SK-N-SH treated with all-trans-retinoic acid at 6 μM for 48 hours (cell line): ENCODE measurements around the gene INSIG2.

Experiments
- ESRRG ChIP-seq: fragments of 250-450 bp; sonication (Bioruptor Pico); IDR thresholded peaks from 2 replicates; pipeline ENCODE4 v1.6.1; 2021; ENCODE audit warnings: mild to moderate bottlenecking
- ISL1 ChIP-seq: fragments of 250-450 bp; sonication (Bioruptor Pico); IDR thresholded peaks from 2 replicates; pipeline ENCODE4 v2.1.2; 2022; ENCODE audit warnings: mild to moderate bottlenecking, moderate library complexity
- RARB ChIP-seq: fragments of 250-450 bp; sonication (Bioruptor Pico); IDR thresholded peaks from 2 replicates; pipeline ENCODE4 v1.8.0; 2021; ENCODE audit warnings: mild to moderate bottlenecking, moderate library complexity
- SNAI2 ChIP-seq: fragments of 250-450 bp; sonication (Bioruptor Pico); IDR thresholded peaks from 2 replicates; pipeline ENCODE4 v1.5.0; 2020; ENCODE audit warnings: mild to moderate bottlenecking, moderate library complexity
- TOX ChIP-seq: fragments of 250-450 bp; sonication (Bioruptor Pico); IDR thresholded peaks from 2 replicates; pipeline ENCODE4 v1.8.0; 2021; ENCODE audit warnings: mild to moderate bottlenecking, moderate library complexity, borderline replicate concordance
- ZFP3 ChIP-seq: fragments of 250-450 bp; sonication (Bioruptor Pico); IDR thresholded peaks from 2 replicates; pipeline ENCODE4 v1.5.0; 2020; ENCODE audit warnings: mild to moderate bottlenecking, moderate library complexity
- ZNF8 ChIP-seq: fragments of 450-650 bp; formaldehyde crosslinking; IDR thresholded peaks from 2 replicates; pipeline ENCODE4 v1.5.0; 2020; ENCODE audit warnings: mild to moderate bottlenecking, moderate library complexity
- TF ChIP-seq, protein P1 (sequence below): fragments of 250-450 bp; sonication (Bioruptor Pico); IDR thresholded peaks from 2 replicates; pipeline ENCODE4 v1.5.1; 2020; ENCODE audit warnings: low read depth, mild to moderate bottlenecking, moderate library complexity
- TF ChIP-seq, protein P2 (sequence below): fragments of 250-450 bp; sonication (Bioruptor Pico); IDR thresholded peaks from 2 replicates; pipeline ENCODE4 v1.8.0; 2020; ENCODE audit warnings: mild to moderate bottlenecking, moderate library complexity, borderline replicate concordance

DNA sequence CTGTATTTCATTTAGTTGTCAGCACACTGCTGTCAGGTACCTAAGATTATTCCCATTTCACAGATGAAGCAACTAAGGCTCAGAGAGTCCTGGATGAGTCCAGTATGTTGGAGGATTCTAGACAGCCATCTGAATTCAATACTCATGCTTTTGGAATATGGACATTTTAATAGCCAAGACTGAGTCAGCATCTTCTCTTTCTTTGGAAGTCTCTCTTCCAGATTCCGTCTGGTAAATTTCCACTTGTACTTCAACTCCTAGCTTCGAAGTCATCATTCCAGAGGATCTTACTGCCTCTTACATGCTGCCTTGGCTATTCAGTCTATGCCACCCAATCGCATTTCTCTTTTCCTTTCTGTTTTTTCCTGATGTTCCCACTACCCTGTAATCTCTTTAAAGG is 40.6 kb downstream of the INSIG2 start:
- no peak for TF ChIP-seq ESRRG (CRISPR knock-in tag)
- no peak for TF ChIP-seq ZFP3
- no peak for TF ChIP-seq TOX (CRISPR knock-in tag)
- TF ChIP-seq ZNF8 (CRISPR knock-in tag), result no peak
- TF ChIP-seq SNAI2 (CRISPR knock-in tag), result no peak
- TF ChIP-seq, protein P1, sequence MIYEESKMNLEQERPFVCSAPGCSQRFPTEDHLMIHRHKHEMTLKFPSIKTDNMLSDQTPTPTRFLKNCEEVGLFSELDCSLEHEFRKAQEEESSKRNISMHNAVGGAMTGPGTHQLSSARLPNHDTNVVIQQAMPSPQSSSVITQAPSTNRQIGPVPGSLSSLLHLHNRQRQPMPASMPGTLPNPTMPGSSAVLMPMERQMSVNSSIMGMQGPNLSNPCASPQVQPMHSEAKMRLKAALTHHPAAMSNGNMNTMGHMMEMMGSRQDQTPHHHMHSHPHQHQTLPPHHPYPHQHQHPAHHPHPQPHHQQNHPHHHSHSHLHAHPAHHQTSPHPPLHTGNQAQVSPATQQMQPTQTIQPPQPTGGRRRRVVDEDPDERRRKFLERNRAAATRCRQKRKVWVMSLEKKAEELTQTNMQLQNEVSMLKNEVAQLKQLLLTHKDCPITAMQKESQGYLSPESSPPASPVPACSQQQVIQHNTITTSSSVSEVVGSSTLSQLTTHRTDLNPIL (CRISPR knock-in tag), result no peak
- TF ChIP-seq, protein P2, sequence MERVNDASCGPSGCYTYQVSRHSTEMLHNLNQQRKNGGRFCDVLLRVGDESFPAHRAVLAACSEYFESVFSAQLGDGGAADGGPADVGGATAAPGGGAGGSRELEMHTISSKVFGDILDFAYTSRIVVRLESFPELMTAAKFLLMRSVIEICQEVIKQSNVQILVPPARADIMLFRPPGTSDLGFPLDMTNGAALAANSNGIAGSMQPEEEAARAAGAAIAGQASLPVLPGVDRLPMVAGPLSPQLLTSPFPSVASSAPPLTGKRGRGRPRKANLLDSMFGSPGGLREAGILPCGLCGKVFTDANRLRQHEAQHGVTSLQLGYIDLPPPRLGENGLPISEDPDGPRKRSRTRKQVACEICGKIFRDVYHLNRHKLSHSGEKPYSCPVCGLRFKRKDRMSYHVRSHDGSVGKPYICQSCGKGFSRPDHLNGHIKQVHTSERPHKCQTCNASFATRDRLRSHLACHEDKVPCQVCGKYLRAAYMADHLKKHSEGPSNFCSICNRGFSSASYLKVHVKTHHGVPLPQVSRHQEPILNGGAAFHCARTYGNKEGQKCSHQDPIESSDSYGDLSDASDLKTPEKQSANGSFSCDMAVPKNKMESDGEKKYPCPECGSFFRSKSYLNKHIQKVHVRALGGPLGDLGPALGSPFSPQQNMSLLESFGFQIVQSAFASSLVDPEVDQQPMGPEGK (CRISPR knock-in tag), result no peak
- no peak for TF ChIP-seq ISL1
- no peak for TF ChIP-seq RARB (CRISPR knock-in tag)
